Epidermal melanocyte (primary cell): ENCODE results near the gene PGM1.

ENCODE experiments used
- DNase-seq: peaks from one replicate; pipeline ENCODE4 v3.0.0; 2011; ENCODE audit warnings: low spot score; ENCODE audit not compliant: insufficient read length

Gene PGM1

GRCh38 chr1:63600248-63600647 lies 7.0 kb downstream of the PGM1 start:
- no peak for DNase-seq

GRCh38 chr1:63601061-63601460 lies 7.8 kb downstream of the PGM1 start:
- no peak for DNase-seq

DNA sequence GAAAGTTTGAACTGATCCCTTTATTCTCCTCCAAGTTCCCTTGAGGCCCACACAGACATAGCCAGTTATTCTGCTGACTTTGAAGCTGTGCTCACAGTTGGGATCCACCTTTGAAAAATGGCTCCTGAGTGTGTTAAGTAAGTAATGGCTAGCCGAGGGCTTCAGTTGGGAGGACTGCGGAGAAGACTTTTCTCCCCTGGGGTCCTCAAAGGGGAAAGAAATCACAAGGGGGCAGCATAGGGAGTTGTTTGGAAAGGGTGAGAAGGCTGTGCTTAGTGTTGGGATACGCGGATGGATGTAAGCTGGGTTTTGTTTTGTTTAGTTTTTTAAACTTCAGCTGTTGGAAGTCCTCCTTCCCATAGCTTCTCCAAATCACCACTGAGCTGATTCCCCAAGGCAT lies 8.3 kb downstream of the PGM1 start:
- no peak for DNase-seq

GRCh38 chr1:63601912-63602311 lies 8.7 kb downstream of the PGM1 start:
- no peak for DNase-seq

GRCh38 chr1:63602629-63603028 lies 9.4 kb downstream of the PGM1 start:
- DNase-seq, result no peak

DNA sequence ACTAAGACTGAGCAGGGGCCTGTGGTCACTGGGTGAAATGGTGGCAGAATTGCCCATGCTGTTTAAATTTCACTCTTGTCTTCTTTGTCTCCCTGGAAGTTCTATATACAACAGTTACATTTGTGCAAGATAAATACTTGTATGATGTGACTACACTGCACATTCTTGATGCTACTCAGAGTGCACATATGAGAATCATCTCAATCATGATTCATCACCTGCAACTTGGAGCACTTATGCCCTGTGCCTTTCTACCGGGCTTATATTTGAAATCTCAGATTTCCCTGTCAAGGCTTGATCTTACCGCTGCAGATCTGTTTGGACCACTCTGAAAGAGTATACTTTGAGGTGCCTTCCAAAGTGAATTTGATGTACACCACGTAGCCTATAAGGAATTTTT lies 10.6 kb downstream of the PGM1 start:
- no peak for DNase-seq

DNA sequence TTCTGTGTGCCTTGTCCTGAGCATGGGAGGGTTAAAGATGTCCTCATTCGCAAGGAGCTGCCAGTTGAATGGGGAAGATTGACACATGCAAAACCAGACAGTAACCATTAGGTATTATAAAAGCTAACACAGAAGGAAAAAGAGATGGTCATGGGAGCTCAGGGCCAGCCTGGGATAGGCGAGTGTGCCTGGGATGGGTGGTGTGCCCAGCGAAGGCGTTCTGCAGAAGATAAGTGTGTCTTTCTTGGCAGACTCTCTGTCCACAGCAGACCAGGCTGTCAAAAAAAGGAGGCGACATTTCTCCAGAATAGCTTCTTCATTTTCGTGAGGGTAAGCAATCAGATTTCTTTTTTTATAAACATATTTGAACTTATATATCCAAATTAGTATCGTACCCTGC lies 14.1 kb downstream of the PGM1 start:
- DNase-seq, result no peak

DNA sequence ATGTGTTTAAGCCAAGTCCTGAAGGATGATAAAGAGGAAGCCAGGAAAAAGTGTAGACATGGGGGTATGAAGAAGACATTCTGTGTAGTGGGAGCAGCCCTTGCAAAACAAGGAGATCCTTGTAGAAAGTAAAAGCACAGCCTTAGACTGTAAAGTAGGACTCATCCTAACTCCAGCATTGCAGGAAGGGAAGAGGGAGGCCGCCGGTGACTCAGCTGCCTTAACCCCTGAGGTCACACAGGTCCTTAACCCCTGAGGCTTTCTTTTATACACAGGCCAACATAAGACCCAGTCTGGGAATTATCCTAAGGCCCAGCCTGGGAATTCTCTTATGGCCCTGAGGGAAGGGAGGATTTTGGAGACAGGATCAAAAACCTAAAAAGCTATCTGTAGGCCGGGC lies 18.0 kb downstream of the PGM1 start:
- DNase-seq, result no peak

GRCh38 chr1:63612564-63612963 lies 19.4 kb downstream of the PGM1 start:
- no peak for DNase-seq

DNA sequence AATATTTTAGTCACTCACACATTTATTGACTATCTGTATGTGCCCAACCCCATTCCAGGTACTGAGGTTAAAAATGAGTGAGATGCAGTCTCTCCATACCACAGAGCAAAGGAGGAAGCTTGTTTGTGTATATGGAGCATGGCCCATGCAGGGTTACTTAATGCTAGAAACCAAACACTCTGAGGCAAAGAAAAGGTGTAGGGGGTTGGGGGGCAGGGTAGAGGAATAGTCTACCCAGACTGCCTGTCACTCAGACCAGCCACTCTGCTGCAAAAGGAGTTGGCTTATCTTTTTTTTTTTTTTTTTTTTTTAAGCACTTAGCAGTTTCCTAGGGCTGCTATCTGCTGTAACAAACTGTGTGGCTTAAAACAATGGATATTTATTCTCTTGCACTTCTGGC lies 19.8 kb downstream of the PGM1 start:
- no peak for DNase-seq

DNA sequence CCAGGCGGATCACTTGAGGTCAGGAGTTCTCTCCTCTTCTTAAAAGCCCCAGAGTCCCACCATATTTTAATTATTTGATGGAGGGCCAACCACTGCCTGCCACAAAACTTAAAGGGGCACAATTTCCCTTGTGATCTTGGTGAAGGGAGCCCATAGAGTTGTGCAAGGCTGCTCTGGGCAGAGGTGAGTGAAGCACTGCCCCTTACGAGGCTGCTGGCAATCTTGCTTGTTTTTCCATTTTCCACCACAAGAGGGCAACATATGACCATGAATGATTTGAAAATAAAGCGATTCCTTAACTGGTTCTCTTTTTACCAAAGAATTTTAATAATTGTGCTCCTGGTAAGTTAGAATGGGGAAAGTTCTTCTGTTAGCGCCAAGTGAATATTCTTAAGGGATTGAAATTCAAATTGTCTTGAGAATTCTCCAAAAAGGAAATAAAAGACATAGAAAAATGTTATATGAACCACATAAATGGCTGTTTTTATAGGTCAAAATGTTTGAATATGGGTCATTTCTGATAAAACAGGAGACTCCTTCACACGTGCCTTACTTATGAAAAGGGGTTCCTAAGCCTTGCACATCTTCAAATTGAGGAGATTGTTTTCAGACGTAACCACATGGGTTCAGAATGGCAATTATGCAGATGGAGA lies 22.7 kb downstream of the PGM1 start:
- DNase-seq, result peak; percentile 49

GRCh38 chr1:63617450-63617849 lies 24.2 kb downstream of the PGM1 start:
- DNase-seq, result no peak

GRCh38 chr1:63618011-63618410 lies 24.8 kb downstream of the PGM1 start:
- no peak for DNase-seq

GRCh38 chr1:63619558-63619957 lies 26.3 kb downstream of the PGM1 start:
- DNase-seq, result no peak

GRCh38 chr1:63620671-63621070 lies 27.5 kb downstream of the PGM1 start:
- no peak for DNase-seq

GRCh38 chr1:63621075-63621474 lies 27.9 kb downstream of the PGM1 start:
- no peak for DNase-seq

GRCh38 chr1:63621698-63622097 lies 28.5 kb downstream of the PGM1 start:
- no peak for DNase-seq

GRCh38 chr1:63622849-63623566 lies 29.8 kb downstream of the PGM1 start:
- DNase-seq, result no peak

DNA sequence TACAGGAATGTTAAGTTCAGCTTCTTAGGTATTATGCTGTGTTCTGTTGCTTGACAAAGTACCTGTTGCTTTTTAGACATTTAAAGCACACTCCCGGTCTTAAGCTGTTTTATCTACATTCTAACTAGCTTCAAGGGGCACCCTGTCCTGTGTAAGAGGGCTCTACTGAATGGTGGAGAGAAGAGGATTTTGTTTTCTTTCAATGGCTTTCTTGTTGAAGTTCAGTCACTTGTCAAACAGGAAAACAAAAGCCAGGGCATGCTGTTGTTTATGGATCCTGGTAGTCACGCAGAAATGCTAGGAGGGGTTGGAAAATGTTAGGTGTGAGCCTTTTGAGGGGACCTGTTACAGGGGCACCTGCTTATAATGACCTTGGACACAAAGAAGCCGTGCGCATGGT lies 30.7 kb downstream of the PGM1 start:
- no peak for DNase-seq

DNA sequence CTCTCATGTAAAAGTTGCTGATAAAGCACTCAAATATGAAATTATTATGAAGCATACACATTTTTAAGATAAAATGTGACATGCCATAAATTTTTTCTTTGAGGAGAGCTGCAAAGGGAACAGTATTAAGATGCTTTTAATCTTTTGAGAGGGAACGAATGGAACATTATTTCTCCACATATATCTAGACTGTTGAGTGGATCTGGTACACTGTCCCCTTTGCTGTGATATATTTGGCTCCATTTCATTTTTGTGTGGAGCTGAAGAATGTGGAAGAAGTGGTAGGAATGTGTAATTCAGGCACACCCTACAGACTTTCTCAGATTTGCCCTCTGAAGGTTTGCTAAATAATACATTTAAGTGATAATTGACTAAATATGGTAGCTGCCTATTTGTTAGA lies 31.7 kb downstream of the PGM1 start:
- DNase-seq, result no peak

GRCh38 chr1:63626222-63626621 lies 33.0 kb downstream of the PGM1 start:
- DNase-seq, result no peak

- no peak for DNase-seq
These were observed 35.4 kb downstream of the PGM1 start for GRCh38 chr1:63628607-63629006.

GRCh38 chr1:63630238-63630637 lies 37.0 kb downstream of the PGM1 start:
- no peak for DNase-seq
